ENCODE measurements around the gene TEN1.

Gene TEN1

DNA sequence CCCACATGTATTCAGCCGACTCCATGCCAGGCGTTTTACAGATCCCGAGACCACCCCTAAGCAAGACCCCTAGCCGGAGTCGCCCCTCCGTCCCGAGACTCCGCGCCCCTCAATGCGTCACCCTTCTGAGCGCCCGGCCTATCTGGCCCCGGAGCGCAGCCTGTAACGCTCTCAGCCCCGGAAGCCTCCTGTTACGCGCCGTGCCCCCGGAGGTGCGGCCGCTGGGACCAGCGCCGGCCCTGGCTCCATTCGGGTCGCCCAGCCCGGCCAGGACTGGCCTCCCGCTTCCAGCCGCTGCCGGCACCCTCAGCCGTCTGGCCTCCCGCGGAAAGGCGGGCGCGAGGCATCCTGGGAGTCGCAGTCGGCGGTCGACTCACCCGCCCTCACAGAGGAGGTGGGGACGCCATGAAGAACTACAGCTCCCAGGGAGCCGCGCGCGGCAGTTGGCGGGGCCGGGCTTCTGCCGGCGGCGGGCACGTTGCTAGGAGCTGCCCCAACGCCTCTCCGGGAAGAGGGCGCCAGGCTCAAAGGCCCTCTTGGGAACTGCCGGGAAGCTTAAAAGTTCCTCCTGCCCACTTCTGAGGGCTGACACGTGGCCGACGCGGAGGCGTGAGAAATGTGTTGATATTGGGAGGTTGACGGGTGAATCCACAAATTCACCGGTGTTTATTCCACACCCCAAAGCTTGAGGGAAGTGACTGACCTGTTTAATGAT lies 38.2 kb upstream of the TEN1 start, which contains the start of gene FBF1 (continued):
- TF ChIP-seq ZNF426 (tag by site-specific recombination; IDR thresholded peaks at IDR 0.05): no peak
- TF ChIP-seq YY2 (tag by site-specific recombination; IDR thresholded peaks at IDR 0.05): no peak
- no peak; the same call in 1 of the 2 replicates for TF ChIP-seq HOXA7 (CRISPR knock-in tag; IDR thresholded peaks at IDR 0.05; ENCODE audit: borderline replicate concordance)
- peak; percentile 99 for TF ChIP-seq HIC1 (tag by site-specific recombination; IDR thresholded peaks at IDR 0.05)
- TF ChIP-seq ZSCAN23 (tag by site-specific recombination; IDR thresholded peaks at IDR 0.05): no peak; the same call in 1 of the 2 replicates
- TF ChIP-seq RBAK (tag by site-specific recombination; IDR thresholded peaks at IDR 0.05): no peak
- TF ChIP-seq ZNF211 (tag by site-specific recombination; IDR thresholded peaks at IDR 0.05; ENCODE audit: low read depth): no peak
- no peak for TF ChIP-seq ZNF140 (tag by site-specific recombination; IDR thresholded peaks at IDR 0.05)
- peak; percentile 88; the same call in 1 of the 2 replicates for TF ChIP-seq ZBTB7A (tag by site-specific recombination; IDR thresholded peaks at IDR 0.05; ENCODE audit: low read depth)
- TF ChIP-seq ZNF623 (tag by site-specific recombination; IDR thresholded peaks at IDR 0.05): no peak
- peak; percentile 20; the same call in 1 of the 2 replicates for TF ChIP-seq GFI1B (tag by site-specific recombination; IDR thresholded peaks at IDR 0.05)
- no peak for TF ChIP-seq ZNF670 (tag by site-specific recombination; IDR thresholded peaks at IDR 0.05; ENCODE audit: low read depth)
- peak; percentile 12; the same call in 1 of the 2 replicates for TF ChIP-seq ZNF10 (tag by site-specific recombination; IDR thresholded peaks at IDR 0.05)
- TF ChIP-seq, protein P1, sequence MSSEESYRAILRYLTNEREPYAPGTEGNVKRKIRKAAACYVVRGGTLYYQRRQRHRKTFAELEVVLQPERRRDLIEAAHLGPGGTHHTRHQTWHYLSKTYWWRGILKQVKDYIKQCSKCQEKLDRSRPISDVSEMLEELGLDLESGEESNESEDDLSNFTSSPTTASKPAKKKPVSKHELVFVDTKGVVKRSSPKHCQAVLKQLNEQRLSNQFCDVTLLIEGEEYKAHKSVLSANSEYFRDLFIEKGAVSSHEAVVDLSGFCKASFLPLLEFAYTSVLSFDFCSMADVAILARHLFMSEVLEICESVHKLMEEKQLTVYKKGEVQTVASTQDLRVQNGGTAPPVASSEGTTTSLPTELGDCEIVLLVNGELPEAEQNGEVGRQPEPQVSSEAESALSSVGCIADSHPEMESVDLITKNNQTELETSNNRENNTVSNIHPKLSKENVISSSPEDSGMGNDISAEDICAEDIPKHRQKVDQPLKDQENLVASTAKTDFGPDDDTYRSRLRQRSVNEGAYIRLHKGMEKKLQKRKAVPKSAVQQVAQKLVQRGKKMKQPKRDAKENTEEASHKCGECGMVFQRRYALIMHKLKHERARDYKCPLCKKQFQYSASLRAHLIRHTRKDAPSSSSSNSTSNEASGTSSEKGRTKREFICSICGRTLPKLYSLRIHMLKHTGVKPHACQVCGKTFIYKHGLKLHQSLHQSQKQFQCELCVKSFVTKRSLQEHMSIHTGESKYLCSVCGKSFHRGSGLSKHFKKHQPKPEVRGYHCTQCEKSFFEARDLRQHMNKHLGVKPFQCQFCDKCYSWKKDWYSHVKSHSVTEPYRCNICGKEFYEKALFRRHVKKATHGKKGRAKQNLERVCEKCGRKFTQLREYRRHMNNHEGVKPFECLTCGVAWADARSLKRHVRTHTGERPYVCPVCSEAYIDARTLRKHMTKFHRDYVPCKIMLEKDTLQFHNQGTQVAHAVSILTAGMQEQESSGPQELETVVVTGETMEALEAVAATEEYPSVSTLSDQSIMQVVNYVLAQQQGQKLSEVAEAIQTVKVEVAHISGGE (tag by site-specific recombination; conservative IDR thresholded peaks at IDR 0.05; ENCODE audit: low read depth): peak; percentile 66
- TF ChIP-seq ZNF366 (tag by site-specific recombination; conservative IDR thresholded peaks at IDR 0.05): no peak; the same call in 1 of the 2 replicates
- no peak for TF ChIP-seq ZNF23 (tag by site-specific recombination; IDR thresholded peaks at IDR 0.05; ENCODE audit: borderline replicate concordance)
- TF ChIP-seq ZNF791 (tag by site-specific recombination; IDR thresholded peaks at IDR 0.05): no peak
- TF ChIP-seq, protein P2, sequence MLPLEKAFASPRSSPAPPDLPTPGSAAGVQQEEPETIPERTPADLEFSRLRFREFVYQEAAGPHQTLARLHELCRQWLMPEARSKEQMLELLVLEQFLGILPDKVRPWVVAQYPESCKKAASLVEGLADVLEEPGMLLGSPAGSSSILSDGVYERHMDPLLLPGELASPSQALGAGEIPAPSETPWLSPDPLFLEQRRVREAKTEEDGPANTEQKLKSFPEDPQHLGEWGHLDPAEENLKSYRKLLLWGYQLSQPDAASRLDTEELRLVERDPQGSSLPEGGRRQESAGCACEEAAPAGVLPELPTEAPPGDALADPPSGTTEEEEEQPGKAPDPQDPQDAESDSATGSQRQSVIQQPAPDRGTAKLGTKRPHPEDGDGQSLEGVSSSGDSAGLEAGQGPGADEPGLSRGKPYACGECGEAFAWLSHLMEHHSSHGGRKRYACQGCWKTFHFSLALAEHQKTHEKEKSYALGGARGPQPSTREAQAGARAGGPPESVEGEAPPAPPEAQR (tag by site-specific recombination; IDR thresholded peaks at IDR 0.05): no peak
- no peak for TF ChIP-seq ZNF658 (tag by site-specific recombination; IDR thresholded peaks at IDR 0.05)
- TF ChIP-seq ELK4 (IDR thresholded peaks at IDR 0.05; ENCODE audit: borderline replicate concordance, low read depth, low read length): no peak
- no peak for TF ChIP-seq ZNF677 (tag by site-specific recombination; IDR thresholded peaks at IDR 0.05)
- TF ChIP-seq ZNF19 (tag by site-specific recombination; IDR thresholded peaks at IDR 0.05; ENCODE audit: low read depth): no peak
- TF ChIP-seq ZBTB6 (tag by site-specific recombination; IDR thresholded peaks at IDR 0.05): no peak
- TF ChIP-seq ZNF792 (tag by site-specific recombination; IDR thresholded peaks at IDR 0.05): no peak
- peak; percentile 76 for TF ChIP-seq KLF16 (tag by site-specific recombination; IDR thresholded peaks at IDR 0.05)
- TF ChIP-seq GLI2 (tag by site-specific recombination; IDR thresholded peaks at IDR 0.05; ENCODE audit: borderline replicate concordance, low read depth): no peak
- no peak; the same call in 1 of the 2 replicates for TF ChIP-seq OVOL3 (tag by site-specific recombination; IDR thresholded peaks at IDR 0.05)
- no peak for TF ChIP-seq PBX3 (CRISPR knock-in tag; IDR thresholded peaks at IDR 0.05)
- TF ChIP-seq ZNF223 (tag by site-specific recombination; IDR thresholded peaks at IDR 0.05): peak; percentile 99
- TF ChIP-seq ZNF157 (tag by site-specific recombination; IDR thresholded peaks at IDR 0.05): no peak
- TF ChIP-seq ZNF585B (tag by site-specific recombination; IDR thresholded peaks at IDR 0.05): no peak
